SK-N-SH treated with all-trans-retinoic acid at 6 μM for 48 hours (cell line): ENCODE data around the gene NUP88.

Experiments
- ATAC-seq: fragments of 200-7000 bp; cut with Tn5 transposase; 3 replicates; pipeline ENCODE4 v1.9.1; 2020; ENCODE audit warnings: mild to moderate bottlenecking, moderate library complexity
- ARNTL ChIP-seq: fragments of 450-650 bp; formaldehyde crosslinking; IDR thresholded peaks from 2 replicates; pipeline ENCODE4 v1.5.0; 2020; ENCODE audit warnings: low read depth, mild to moderate bottlenecking, moderate library complexity, borderline replicate concordance
- ESRRG ChIP-seq: fragments of 250-450 bp; sonication (Bioruptor Pico); IDR thresholded peaks from 2 replicates; pipeline ENCODE4 v1.6.1; 2021; ENCODE audit warnings: mild to moderate bottlenecking
- GLIS3 ChIP-seq: fragments of 250-450 bp; sonication (Bioruptor Pico); IDR thresholded peaks from 2 replicates; pipeline ENCODE4 v1.5.0; 2020; ENCODE audit warnings: mild to moderate bottlenecking, moderate library complexity
- OSR1 ChIP-seq: fragments of 250-450 bp; sonication (Bioruptor Pico); IDR thresholded peaks from 2 replicates; pipeline ENCODE4 v1.8.0; 2022; ENCODE audit warnings: moderate library complexity, mild to moderate bottlenecking, inconsistent platforms
- PPARA ChIP-seq: fragments of 250-450 bp; sonication (Bioruptor Pico); IDR thresholded peaks from 2 replicates; pipeline ENCODE4 v1.5.0; 2020; ENCODE audit warnings: mild to moderate bottlenecking, borderline replicate concordance
- RARB ChIP-seq: fragments of 250-450 bp; sonication (Bioruptor Pico); IDR thresholded peaks from 2 replicates; pipeline ENCODE4 v1.8.0; 2021; ENCODE audit warnings: mild to moderate bottlenecking, moderate library complexity
- ZNF565 ChIP-seq: fragments of 450-650 bp; formaldehyde crosslinking; conservative IDR thresholded peaks from 2 replicates; pipeline ENCODE4 v1.5.0; 2020; ENCODE audit warnings: low read depth, mild to moderate bottlenecking, moderate library complexity
- ZNF70 ChIP-seq: fragments of 450-650 bp; formaldehyde crosslinking; IDR thresholded peaks from 2 replicates; pipeline ENCODE4 v1.5.0; 2020; ENCODE audit warnings: mild to moderate bottlenecking, moderate library complexity
- TF ChIP-seq, protein P1 (sequence below): fragments of 250-450 bp; sonication (Bioruptor Pico); IDR thresholded peaks from 2 replicates; pipeline ENCODE4 v1.5.0; 2020; ENCODE audit warnings: mild to moderate bottlenecking, moderate library complexity
- TF ChIP-seq, protein P2 (sequence below): fragments of 250-450 bp; sonication (Bioruptor Pico); IDR thresholded peaks from 2 replicates; pipeline ENCODE4 v1.5.1; 2021; ENCODE audit warnings: mild to moderate bottlenecking, moderate library complexity
- TF ChIP-seq, protein P3 (sequence below): fragments of 250-450 bp; sonication (Bioruptor Pico); IDR thresholded peaks from 2 replicates; pipeline ENCODE4 v1.5.1; 2020; ENCODE audit warnings: low read depth, mild to moderate bottlenecking, moderate library complexity
- TF ChIP-seq, protein P4 (sequence below): fragments of 250-450 bp; sonication (Bioruptor Pico); IDR thresholded peaks from 2 replicates; pipeline ENCODE4 v1.8.0; 2020; ENCODE audit warnings: mild to moderate bottlenecking, moderate library complexity, borderline replicate concordance

The NUP88 gene

DNA sequence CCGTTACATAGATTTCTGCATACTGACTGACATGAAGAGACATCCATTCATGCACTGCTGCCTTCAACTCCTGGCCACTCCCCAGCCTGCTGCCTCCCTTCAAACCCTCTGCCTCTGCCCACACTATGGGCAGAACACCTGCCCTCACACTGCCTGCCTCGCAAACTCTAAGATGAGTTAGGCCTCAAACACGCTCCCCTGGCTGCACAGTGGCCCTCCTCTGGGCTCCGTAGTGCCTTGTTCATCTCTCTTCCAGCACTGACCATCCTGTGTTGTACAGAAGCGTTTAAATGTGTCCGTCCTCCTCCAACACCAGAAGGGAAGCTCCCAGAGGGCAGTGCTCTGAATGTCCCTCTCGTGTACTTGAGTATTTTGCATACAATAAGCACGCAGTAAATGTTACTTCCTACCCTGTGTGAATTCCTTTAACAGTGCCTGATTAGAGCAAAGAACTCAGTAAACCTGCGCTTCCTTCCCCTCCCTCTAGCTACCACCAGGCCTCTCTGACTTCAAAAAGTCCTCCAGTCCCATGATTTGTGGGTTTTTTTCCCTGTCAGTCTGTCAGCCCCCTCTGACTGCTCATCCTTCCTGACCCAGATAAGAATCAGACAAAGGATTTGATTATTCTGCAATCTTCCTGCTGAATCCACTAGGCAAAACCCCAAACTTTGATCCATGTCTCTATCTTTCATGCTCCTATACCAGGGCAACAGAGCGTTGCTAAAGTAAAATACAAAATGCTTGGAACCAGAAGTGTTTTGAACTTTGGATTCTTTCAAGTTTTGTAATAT lies 45.5 kb upstream of the NUP88 start:
- TF ChIP-seq ZNF70 (no peak), ZNF565 (no peak)
- TF ChIP-seq, protein P1, sequence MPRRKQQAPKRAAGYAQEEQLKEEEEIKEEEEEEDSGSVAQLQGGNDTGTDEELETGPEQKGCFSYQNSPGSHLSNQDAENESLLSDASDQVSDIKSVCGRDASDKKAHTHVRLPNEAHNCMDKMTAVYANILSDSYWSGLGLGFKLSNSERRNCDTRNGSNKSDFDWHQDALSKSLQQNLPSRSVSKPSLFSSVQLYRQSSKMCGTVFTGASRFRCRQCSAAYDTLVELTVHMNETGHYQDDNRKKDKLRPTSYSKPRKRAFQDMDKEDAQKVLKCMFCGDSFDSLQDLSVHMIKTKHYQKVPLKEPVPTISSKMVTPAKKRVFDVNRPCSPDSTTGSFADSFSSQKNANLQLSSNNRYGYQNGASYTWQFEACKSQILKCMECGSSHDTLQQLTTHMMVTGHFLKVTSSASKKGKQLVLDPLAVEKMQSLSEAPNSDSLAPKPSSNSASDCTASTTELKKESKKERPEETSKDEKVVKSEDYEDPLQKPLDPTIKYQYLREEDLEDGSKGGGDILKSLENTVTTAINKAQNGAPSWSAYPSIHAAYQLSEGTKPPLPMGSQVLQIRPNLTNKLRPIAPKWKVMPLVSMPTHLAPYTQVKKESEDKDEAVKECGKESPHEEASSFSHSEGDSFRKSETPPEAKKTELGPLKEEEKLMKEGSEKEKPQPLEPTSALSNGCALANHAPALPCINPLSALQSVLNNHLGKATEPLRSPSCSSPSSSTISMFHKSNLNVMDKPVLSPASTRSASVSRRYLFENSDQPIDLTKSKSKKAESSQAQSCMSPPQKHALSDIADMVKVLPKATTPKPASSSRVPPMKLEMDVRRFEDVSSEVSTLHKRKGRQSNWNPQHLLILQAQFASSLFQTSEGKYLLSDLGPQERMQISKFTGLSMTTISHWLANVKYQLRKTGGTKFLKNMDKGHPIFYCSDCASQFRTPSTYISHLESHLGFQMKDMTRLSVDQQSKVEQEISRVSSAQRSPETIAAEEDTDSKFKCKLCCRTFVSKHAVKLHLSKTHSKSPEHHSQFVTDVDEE: no peak
- TF ChIP-seq, protein P2, sequence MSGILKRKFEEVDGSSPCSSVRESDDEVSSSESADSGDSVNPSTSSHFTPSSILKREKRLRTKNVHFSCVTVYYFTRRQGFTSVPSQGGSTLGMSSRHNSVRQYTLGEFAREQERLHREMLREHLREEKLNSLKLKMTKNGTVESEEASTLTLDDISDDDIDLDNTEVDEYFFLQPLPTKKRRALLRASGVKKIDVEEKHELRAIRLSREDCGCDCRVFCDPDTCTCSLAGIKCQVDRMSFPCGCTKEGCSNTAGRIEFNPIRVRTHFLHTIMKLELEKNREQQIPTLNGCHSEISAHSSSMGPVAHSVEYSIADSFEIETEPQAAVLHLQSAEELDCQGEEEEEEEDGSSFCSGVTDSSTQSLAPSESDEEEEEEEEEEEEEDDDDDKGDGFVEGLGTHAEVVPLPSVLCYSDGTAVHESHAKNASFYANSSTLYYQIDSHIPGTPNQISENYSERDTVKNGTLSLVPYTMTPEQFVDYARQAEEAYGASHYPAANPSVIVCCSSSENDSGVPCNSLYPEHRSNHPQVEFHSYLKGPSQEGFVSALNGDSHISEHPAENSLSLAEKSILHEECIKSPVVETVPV (CRISPR knock-in tag): no peak
- TF ChIP-seq, all 23 proteins: peak for 0
- no peak for ATAC-seq

DNA sequence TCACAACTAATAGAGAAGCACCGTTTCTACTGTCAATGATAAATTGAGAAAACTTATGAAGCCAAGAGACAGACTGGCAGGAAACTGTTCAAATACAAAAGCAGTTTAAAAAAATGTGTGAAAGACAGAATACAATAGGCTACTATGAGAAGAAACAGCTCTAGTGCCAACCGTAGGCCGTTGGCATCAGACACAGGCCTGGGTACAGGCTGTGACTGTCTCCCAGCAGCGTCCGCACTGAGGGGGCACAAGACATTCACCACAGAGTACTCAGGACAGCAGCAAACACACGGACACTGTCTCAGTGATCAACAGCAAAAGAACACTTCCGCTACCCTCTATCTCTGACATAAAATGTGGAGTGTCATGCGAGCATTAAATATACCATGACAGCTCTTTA lies 27.3 kb upstream of the NUP88 start:
- ATAC-seq: no peak
- TF ChIP-seq, protein P1: no peak
- no peak for TF ChIP-seq PPARA
- TF ChIP-seq, protein P3, sequence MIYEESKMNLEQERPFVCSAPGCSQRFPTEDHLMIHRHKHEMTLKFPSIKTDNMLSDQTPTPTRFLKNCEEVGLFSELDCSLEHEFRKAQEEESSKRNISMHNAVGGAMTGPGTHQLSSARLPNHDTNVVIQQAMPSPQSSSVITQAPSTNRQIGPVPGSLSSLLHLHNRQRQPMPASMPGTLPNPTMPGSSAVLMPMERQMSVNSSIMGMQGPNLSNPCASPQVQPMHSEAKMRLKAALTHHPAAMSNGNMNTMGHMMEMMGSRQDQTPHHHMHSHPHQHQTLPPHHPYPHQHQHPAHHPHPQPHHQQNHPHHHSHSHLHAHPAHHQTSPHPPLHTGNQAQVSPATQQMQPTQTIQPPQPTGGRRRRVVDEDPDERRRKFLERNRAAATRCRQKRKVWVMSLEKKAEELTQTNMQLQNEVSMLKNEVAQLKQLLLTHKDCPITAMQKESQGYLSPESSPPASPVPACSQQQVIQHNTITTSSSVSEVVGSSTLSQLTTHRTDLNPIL: no peak
- TF ChIP-seq ZNF70: no peak
- TF ChIP-seq, protein P2 (CRISPR knock-in tag): no peak
- no peak for TF ChIP-seq ZNF565
- no peak for TF ChIP-seq ARNTL (CRISPR knock-in tag)

DNA sequence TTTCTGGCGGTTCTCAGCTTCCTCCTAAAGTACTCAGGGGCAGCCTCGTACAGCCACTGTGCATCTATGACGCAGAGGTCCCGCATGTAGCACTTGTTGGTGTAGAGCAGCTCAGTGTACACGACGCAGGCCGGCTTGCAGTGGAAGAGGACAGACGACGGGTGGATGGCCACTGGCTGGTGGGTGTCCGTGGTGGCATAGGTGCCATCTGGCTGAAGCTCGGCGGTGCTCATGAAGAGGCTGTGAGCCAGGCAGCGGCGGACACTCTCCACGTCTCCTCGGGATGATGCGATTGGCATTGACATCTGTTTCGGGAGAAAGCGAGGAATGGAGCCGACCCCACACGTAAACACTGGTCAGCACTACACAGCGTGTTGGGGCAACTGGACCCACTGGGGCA lies 24.7 kb upstream of the NUP88 start:
- no peak for TF ChIP-seq RARB
- ATAC-seq: no peak

DNA sequence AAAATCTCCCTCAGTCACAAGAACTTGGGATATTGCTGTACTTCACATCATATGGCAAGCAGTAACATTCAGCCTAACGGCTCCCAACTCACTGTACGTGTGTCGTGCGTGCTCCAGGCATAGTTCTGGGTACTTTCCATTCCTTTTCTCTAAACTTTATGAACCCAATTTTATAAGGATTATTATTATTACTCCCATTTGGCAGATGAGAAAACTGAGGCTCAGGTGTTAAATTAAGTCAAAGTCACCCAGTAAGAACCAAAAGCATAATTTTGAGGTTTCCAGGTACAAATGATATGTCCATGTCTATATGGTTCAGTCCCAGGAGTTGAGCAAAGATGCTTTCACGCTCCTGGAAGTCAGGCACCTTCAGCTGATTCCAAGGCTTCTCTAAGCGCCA lies 24.3 kb upstream of the NUP88 start:
- no peak for ATAC-seq
- no peak for TF ChIP-seq RARB
- TF ChIP-seq, protein P1: no peak
- TF ChIP-seq, protein P2 (CRISPR knock-in tag): no peak
- TF ChIP-seq, protein P4, sequence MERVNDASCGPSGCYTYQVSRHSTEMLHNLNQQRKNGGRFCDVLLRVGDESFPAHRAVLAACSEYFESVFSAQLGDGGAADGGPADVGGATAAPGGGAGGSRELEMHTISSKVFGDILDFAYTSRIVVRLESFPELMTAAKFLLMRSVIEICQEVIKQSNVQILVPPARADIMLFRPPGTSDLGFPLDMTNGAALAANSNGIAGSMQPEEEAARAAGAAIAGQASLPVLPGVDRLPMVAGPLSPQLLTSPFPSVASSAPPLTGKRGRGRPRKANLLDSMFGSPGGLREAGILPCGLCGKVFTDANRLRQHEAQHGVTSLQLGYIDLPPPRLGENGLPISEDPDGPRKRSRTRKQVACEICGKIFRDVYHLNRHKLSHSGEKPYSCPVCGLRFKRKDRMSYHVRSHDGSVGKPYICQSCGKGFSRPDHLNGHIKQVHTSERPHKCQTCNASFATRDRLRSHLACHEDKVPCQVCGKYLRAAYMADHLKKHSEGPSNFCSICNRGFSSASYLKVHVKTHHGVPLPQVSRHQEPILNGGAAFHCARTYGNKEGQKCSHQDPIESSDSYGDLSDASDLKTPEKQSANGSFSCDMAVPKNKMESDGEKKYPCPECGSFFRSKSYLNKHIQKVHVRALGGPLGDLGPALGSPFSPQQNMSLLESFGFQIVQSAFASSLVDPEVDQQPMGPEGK (CRISPR knock-in tag): no peak
- TF ChIP-seq ESRRG (CRISPR knock-in tag): no peak
- TF ChIP-seq OSR1: no peak
- no peak for TF ChIP-seq GLIS3 (CRISPR knock-in tag)
